Renal cortex interstitium (tissue), 15 donors: ENCODE measurements around the gene IMPA2. TPM values are rescaled to one million over a fixed set of nuclear protein-coding genes. Genes with fewer than 3 reads are reported as not detected.
"Not testable (repeated sequence)": the region's sequence is repeated elsewhere in the genome, so short reads cannot be mapped to it uniquely, and the experiment has no call there.

Experiments used
- DNase-seq, 11 donors: peaks; one replicate each; pipeline ENCODE4 v3.0.0-alpha.2; 2013; ENCODE audit warnings: low read depth in 9 of 11, low spot score in 4 of 11; ENCODE audit errors: extremely low read depth in 1 of 11
- long read RNA-seq, 16 experiments: transcript quantifications; one replicate each; lab custom pipeline, GENCODE V29; 2026
- polyA plus RNA-seq, 3 donors: library from polyadenylated mRNA; unstranded; fragments of 120-200 nt; gene quantifications; one replicate each; pipeline ENCODE4 v1.2.1, GENCODE V29; 2013; ENCODE audit not compliant: insufficient read length in 3 of 3

IMPA2 gene
- polyA plus RNA-seq: 100 to 1,000 TPM in 1 of 3 donors, 10 to 100 TPM in 2; 92.3 to 128 (median 97.2) TPM
- long read RNA-seq, donor 1, transcript IMPA2-201 (8 exons, 1,534 nt): major isoform, 21 of 32 reads
- long read RNA-seq, donor 1, transcript IMPA2-209 (2 exons, 919 nt): minor isoform, 11 of 32 reads
- long read RNA-seq, donor 1, partial matches to known transcripts: 0 of 32 reads
- long read RNA-seq, donor 1, other reads (novel, unspliced or antisense): 0 of 32 reads
- long read RNA-seq, donor 2, transcript IMPA2-201 (8 exons, 1,534 nt): major isoform, 38 of 49 reads
- long read RNA-seq, donor 2, transcript IMPA2-209 (2 exons, 919 nt): minor isoform, 6 of 49 reads
- long read RNA-seq, donor 2, partial matches to known transcripts: 0 of 49 reads
- long read RNA-seq, donor 2, other reads (novel, unspliced or antisense): 0 of 49 reads
- long read RNA-seq, donor 3, transcript IMPA2-201 (8 exons, 1,534 nt): major isoform, 71 of 132 reads
- long read RNA-seq, donor 3, transcript IMPA2-209 (2 exons, 919 nt): minor isoform, 43 of 132 reads
- long read RNA-seq, donor 3, partial matches to known transcripts: 14 of 132 reads
- long read RNA-seq, donor 3, other reads (novel, unspliced or antisense): 0 of 132 reads
- long read RNA-seq, donor 4, transcript IMPA2-201 (8 exons, 1,534 nt): major isoform, 39 of 78 reads
- long read RNA-seq, donor 4, transcript IMPA2-209 (2 exons, 919 nt): minor isoform, 33 of 78 reads
- long read RNA-seq, donor 4, partial matches to known transcripts: 5 of 78 reads
- long read RNA-seq, donor 4, other reads (novel, unspliced or antisense): 0 of 78 reads
- long read RNA-seq, donor 5: 0 reads
- long read RNA-seq, donor 6, transcript IMPA2-201 (8 exons, 1,534 nt): major isoform, 43 of 92 reads
- long read RNA-seq, donor 6, transcript IMPA2-209 (2 exons, 919 nt): minor isoform, 28 of 92 reads
- long read RNA-seq, donor 6, partial matches to known transcripts: 19 of 92 reads
- long read RNA-seq, donor 6, other reads (novel, unspliced or antisense): 0 of 92 reads
- long read RNA-seq, donor 7, transcript IMPA2-209 (2 exons, 919 nt): minor isoform, 15 of 54 reads
- long read RNA-seq, donor 7, transcript IMPA2-201 (8 exons, 1,534 nt): major isoform, 36 of 54 reads
- long read RNA-seq, donor 7, partial matches to known transcripts: 0 of 54 reads
- long read RNA-seq, donor 7, other reads (novel, unspliced or antisense): 0 of 54 reads
- long read RNA-seq, donor 8: 0 reads
- long read RNA-seq, donor 9, transcript IMPA2-201 (8 exons, 1,534 nt): major isoform, 37 of 76 reads
- long read RNA-seq, donor 9, transcript IMPA2-209 (2 exons, 919 nt): minor isoform, 28 of 76 reads
- long read RNA-seq, donor 9, partial matches to known transcripts: 8 of 76 reads
- long read RNA-seq, donor 9, other reads (novel, unspliced or antisense): 0 of 76 reads
- long read RNA-seq, donor 10, transcript IMPA2-201 (8 exons, 1,534 nt): minor isoform, 34 of 87 reads
- long read RNA-seq, donor 10, transcript IMPA2-209 (2 exons, 919 nt): major isoform, 46 of 87 reads
- long read RNA-seq, donor 10, partial matches to known transcripts: 5 of 87 reads
- long read RNA-seq, donor 10, other reads (novel, unspliced or antisense): 0 of 87 reads
- long read RNA-seq, donor 11, transcript IMPA2-209 (2 exons, 919 nt): major isoform, 30 of 56 reads
- long read RNA-seq, donor 11, transcript IMPA2-201 (8 exons, 1,534 nt): minor isoform, 25 of 56 reads
- long read RNA-seq, donor 11, partial matches to known transcripts: 0 of 56 reads
- long read RNA-seq, donor 11, other reads (novel, unspliced or antisense): 0 of 56 reads
- long read RNA-seq, donor 12, transcript IMPA2-201 (8 exons, 1,534 nt): major isoform, 27 of 46 reads
- long read RNA-seq, donor 12, transcript IMPA2-209 (2 exons, 919 nt): minor isoform, 8 of 46 reads
- long read RNA-seq, donor 12, partial matches to known transcripts: 10 of 46 reads
- long read RNA-seq, donor 12, other reads (novel, unspliced or antisense): 0 of 46 reads
- long read RNA-seq, donor 13: 0 reads
- long read RNA-seq, donor 14, transcript IMPA2-201 (8 exons, 1,534 nt): major isoform, 31 of 53 reads
- long read RNA-seq, donor 14, transcript IMPA2-209 (2 exons, 919 nt): minor isoform, 15 of 53 reads
- long read RNA-seq, donor 14, partial matches to known transcripts: 6 of 53 reads
- long read RNA-seq, donor 14, other reads (novel, unspliced or antisense): 0 of 53 reads
- long read RNA-seq, donor 15, transcript IMPA2-209 (2 exons, 919 nt): major isoform, 19 of 36 reads
- long read RNA-seq, donor 15, transcript IMPA2-201 (8 exons, 1,534 nt): minor isoform, 17 of 36 reads
- long read RNA-seq, donor 15, partial matches to known transcripts: 0 of 36 reads
- long read RNA-seq, donor 15, other reads (novel, unspliced or antisense): 0 of 36 reads
- long read RNA-seq, donor 16, transcript IMPA2-209 (2 exons, 919 nt): minor isoform, 85 of 221 reads
- long read RNA-seq, donor 16, transcript IMPA2-201 (8 exons, 1,534 nt): major isoform, 100 of 221 reads
- long read RNA-seq, donor 16, partial matches to known transcripts: 33 of 221 reads
- long read RNA-seq, donor 16, other reads (novel, unspliced or antisense): 0 of 221 reads

- peak in 2 of 11 donors; percentile 93 to 94 for DNase-seq
Observed at GRCh38 chr18:11981192-11981542, at the start of gene IMPA2. Gene IMPA2 (plus strand): TSS chr18:11981507. CDS start chr18:11981670, 163 bp downstream.

GRCh38 chr18:11932393-11932792 lies 48.9 kb upstream of the IMPA2 start:
- no peak for DNase-seq

GRCh38 chr18:11937874-11938478 lies 43.3 kb upstream of the IMPA2 start:
- peak in 5 of 11 donors; percentile 38 to 67 (median 50) for DNase-seq

- DNase-seq: no peak
Observed at GRCh38 chr18:11940956-11941355, 40.4 kb upstream of the IMPA2 start.

DNA sequence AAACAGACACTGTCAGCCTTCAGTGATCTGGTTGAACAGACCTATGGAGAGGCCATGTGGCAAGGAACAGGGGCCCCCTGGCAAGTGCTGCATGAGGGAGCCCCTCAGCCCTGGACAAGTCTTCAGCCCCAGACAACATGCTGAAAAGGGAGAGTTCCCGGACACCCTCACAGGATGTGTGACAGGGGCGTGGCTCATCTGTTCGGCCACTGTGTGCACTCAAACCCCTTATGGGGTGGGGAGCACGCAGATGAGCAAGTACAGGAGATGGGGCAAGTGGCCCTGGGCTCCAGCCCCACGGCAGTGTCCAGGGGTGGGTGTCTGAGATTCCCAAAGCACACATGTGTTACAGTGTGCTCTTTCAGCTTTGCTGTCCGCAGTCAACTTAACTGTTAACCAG lies 37.8 kb upstream of the IMPA2 start:
- no peak for DNase-seq

DNA sequence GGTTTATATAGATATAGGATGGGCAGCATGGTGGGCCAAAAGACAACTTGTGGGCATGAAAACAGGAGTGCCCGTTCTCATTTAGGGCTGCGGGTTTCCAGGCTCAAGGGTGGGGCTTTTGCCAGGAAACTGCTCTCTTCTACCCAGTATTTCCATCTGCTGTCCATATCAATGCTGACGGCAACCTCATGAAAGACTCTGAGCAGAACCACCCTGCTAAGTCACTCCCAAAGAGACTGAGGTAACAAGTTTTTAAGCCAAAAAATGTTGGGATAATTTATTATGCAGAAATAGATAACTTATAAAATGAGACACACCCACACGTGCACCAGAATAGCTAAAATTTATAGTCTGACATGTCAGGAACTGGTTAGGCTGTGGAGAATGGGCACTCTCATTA lies 37.1 kb upstream of the IMPA2 start:
- DNase-seq: no peak

- no peak for DNase-seq
Observed at GRCh38 chr18:11944786-11945185, 36.5 kb upstream of the IMPA2 start.

DNA sequence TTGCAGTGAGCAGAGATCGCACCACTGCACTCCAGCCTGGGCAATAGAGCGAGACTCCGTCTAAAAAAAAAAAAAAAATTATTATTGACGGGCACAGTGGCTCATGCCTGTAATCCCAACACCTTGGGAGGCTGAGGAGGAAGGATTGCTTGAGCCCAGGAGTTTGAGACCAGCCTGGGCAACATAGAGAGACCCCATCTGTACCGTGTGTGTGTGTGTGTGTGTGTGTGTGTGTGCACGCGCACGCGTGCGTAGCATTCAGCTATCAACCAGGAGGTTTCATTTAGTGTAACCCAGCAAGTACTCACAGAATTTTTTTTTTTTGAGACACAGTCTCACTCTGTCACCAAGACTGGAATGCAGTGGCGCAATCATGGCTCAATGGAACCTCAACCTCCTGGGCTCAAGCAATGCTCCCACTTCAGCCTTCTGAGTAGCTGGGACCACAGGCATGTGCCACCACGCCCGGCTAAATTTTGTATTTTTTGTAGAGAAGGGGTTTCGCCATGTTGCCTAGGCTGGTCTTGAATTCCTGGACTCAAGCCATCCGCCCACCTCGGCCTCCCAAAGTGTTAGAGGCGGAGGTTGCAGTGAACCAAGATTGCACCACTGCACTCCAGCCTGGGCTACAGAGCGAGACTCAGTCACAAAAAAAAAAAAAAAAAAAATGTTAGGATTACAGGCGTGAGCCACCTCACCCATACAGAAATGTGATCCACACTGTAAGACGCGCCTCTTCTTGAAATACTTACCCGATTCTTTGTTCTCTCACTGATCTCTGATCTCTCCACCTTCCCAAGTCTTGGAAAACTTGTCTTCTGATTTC lies 35.3 kb upstream of the IMPA2 start:
- not testable (repeated sequence) for DNase-seq

DNA sequence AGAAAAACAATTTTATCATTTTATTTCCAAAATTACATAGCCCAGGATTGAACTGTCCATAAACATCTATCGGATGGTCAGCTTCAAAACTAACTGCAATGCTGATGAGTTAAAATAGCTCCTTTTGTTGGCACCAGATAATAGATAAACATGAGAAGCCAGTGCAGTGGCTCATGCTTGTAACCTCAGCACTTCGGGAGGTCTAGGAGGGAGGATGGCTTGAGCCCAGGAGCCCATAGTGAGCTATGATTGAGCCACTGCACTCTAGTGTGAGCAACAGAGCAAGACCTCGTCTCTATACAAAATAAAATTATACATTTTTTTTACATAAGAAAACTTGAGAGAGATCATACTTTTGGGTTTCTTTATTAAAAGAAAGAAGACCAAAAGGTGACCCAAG lies 34.6 kb upstream of the IMPA2 start:
- no peak for DNase-seq

DNA sequence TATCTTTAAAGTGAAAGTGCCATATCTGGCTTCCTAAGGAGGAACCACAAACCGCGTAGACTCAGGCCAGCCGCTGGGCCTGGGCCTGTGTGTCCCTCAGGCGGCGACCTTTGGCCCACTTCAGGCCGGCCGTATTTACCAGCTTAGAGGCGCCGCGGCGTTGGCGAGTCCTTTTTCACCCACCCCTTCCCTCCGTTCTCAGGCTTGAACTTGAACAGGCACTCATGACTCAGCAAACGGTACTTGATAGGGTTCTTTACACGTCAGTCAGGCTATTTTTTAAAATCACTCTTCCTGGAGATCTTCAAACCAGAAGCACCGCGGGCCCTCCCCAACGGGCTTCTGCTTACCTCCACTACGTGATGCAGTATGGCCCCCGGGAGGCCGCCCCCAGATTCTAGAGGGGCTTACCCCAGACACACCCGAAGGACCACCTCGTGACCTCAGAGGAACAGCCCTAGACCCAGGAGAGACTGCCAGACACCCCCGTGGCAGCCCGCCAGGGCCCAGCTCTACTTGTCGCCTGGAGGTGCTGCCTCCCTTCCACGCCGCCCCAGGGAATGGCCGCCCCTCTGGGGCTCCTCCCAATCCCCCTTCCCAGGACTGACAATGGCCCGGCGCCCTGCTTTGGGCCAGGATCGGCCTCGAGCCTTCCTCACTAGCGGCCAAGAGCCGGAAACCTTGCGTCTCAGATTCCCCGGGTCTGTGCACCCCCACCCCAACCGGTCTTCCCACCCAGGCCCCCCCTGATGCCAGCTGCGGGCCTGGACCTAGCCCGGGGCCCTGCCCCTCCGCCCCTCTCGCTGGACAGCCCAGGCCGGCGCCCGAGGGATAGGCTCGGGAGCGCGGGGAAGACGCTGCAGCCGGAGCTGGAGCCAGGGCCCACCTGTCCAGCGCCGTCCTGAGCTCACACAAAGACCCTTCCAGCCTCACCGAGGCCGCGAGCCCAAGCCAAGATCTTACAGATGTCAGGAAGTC lies 33.8 kb upstream of the IMPA2 start:
- peak in 10 of 11 donors; percentile 47 to 81 (median 72) for DNase-seq

DNA sequence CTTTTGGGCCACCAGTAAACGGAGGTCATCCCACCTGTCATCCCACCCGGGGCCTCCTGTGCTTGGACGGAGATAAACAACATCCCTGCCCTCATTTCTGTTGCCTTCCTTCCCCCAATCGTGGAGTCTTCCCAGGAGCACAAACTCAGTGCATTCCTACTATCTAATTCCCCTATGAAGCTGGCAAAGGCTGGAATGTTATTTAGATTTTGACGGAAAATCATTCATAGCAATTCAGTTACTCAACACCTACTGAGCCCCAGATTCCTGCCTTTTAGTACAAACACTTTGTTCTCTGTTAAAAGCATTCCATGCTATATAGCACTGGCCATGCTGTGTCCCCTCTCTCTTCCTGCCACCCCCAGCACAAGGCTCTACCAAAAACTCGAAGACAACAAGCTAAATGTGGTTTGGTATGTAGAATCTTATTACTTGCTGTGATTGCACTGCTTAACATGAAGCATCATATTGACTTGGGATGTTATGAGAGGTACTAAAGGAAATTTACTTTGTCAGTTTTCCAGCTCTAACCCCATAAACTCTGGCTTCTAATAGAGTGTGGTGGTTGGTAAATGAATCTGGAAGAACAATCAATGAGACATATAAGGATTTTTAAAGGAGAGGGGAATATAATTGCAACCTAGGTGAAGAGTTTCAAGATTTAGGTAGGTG lies 32.3 kb upstream of the IMPA2 start:
- no peak for DNase-seq

DNA sequence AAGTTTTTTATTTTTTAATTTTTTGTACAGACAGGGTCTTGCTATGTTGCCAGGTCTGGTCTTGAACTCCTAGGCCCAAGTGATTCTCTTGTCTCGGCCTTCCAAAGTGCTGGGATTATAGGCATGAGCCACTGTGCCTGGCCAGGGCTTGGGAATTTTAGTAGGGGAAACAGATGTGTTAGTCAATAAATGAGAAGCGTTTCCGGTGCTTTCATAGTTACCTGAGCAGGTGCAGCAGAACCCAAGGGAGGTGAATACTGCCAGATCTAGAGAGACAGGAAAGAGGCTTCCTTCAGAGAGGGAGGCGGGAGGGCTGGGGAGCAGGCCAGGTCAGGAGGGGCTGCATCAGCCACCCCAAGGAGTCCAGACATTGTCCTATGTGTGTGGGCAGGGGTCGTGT lies 30.5 kb upstream of the IMPA2 start:
- no peak for DNase-seq

DNA sequence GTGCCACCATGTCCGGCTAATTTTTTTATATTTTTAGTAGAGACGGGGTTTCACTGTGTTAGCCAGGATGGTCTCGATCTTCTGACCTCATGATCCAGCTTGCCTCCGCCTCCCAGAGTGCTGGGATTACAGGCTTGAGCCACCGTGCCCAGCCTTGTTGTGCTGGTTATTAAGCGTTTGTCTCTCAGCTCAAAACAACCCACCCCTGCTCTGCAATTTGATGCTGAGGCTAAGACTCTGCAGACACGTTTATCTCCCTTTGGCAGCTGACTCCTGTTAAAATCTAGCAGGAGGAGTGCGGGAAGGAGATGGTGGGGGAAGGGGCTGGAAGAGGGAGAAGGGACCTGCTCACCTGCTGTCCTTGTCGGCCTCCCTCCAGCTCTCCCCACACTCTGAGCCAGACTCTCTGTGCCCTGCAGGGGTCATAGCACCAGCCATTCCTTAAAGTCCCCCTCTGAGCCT lies 29.9 kb upstream of the IMPA2 start:
- no peak for DNase-seq

- DNase-seq: no peak
Observed at GRCh38 chr18:11953113-11953512, 28.2 kb upstream of the IMPA2 start.
